Gastrocnemius medialis (tissue), 4 donors: ENCODE measurements around the gene KRTAP20-2.

ENCODE experiments used
- CTCF ChIP-seq, 5 experiments: fragments of 450-650 bp in 3 of 5; fragments of 200-600 bp in 2 of 5; sonication (generic) in 2 of 5; IDR thresholded peaks in 4 of 5; conservative IDR thresholded peaks in 1 of 5; 1 replicate in 4 of 5; 2 replicates in 1 of 5; pipeline ENCODE4 v1.5.1; 2016 to 2019; ENCODE audit warnings: antibody characterized with exemption in 5 of 5, mild to moderate bottlenecking in 3 of 5, moderate library complexity in 3 of 5
- POLR2A ChIP-seq, 2 donors: fragments of 450-650 bp; IDR thresholded peaks; one replicate each; pipeline ENCODE4 v1.6.1; 2017; ENCODE audit warnings: antibody characterized with exemption in 2 of 2, mild to moderate bottlenecking in 2 of 2, moderate library complexity in 2 of 2

- TF ChIP-seq CTCF (IDR thresholded peaks at IDR 0.05 in 4 of 5, conservative IDR thresholded peaks at IDR 0.05 in 1 of 5), result no peak
- no peak for TF ChIP-seq POLR2A (IDR thresholded peaks at IDR 0.05)
Measured at GRCh38 chr21:30612132-30612531, 22.9 kb upstream of the KRTAP20-2 start.
